Retinal pigment epithelial cell (primary cell): ENCODE data around the gene KIRREL1.

Experiments
- DNase-seq: peaks from one replicate; pipeline ENCODE4 v3.0.0-alpha.2; 2010; ENCODE audit warnings: low read depth
- H3K4me3 ChIP-seq: 2 replicates; pipeline ENCODE4 v1.5.1; 2011; ENCODE audit warnings: mild to moderate bottlenecking, low read length, control low read depth, moderate library complexity
- CTCF ChIP-seq: conservative IDR thresholded peaks from 2 replicates; pipeline ENCODE4 v1.5.1; 2011; ENCODE audit warnings: low read depth, low read length, control low read depth, inconsistent platforms

The KIRREL1 gene

GRCh38 chr1:158020886-158021620 is 27.6 kb downstream of the KIRREL1 start:
- H3K4me3 ChIP-seq, result no peak overlapping the region
- no peak for DNase-seq
- no peak for TF ChIP-seq CTCF

DNA sequence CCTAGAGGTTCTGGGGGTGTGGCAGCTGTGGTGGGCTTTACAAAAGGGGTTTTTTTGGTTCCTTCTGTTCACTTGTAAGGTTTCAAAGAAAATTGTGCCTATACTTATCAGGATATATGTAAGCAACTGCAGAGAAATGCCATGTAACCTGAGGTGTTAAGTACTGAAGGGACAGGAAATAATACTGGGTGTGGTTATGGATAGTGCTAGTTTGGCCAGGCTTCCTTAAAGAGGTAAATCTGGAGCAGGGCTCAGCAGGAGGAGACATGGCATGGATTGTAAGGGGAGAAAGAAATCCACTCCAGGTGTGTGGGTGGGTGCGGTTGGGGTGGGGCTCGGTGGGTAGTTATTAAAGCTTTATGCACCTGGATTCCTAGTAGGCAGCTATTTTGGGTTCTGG is 28.3 kb downstream of the KIRREL1 start:
- no peak overlapping the region for H3K4me3 ChIP-seq
- no peak for TF ChIP-seq CTCF
- DNase-seq, result no peak

DNA sequence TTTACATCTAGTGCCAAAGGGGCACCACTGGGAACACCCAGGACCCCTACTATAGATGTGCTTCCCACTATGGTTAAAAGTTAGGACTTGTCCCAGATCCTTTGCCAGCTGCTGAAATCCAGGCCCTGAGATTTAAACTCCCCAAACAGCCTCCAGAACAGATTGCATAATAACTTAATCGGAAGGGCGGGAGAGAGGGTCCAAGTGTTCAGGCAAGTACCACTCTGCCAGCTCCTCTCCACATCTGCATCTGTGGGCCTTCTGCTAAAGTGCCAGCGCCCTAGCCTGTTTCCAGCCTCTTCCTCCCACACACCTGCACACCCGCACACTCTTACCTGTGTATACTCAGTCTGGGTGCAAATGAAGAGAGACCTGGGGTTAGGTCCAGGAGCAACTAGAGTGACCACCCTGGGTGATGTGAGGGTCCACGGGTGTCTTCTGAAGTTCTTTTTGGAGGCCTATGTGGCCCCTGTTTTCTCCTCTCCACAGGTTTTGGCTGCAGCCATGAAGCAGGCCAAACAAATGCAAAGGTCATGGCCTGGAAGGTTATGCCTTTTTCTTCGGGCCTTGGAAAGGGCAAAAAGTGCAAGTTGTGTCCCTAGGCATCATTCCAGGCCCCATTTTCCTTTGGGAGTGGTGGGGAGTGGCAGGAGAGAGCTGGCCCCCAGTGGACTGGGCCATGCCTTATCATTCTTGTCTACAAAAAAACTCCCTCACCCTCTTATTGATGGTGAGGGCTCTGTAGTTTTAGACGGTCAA is 29.3 kb downstream of the KIRREL1 start:
- no peak for TF ChIP-seq CTCF
- no peak for DNase-seq
- H3K4me3 ChIP-seq, result no peak overlapping the region

DNA sequence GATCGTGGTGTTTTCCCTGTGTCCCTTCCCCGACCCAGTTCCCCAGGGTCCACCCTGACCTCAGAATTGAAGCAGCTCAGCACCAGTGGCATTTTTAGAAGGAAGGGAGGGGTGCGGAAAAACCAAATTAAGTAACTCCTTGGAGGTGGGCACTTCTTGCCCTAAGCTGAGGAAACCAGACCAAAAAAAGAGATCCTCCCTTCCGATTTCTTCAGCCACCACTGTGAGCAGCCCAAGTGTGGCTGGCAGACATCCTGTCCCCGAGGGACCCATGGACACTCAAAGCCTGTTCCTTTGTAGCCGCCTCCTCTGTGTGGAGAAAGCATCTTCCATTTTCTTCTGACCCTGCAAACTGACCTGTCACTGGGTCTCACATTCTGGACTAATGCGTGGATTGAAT is 31.3 kb downstream of the KIRREL1 start:
- DNase-seq, result no peak
- H3K4me3 ChIP-seq, result no peak overlapping the region
- TF ChIP-seq CTCF, result no peak

DNA sequence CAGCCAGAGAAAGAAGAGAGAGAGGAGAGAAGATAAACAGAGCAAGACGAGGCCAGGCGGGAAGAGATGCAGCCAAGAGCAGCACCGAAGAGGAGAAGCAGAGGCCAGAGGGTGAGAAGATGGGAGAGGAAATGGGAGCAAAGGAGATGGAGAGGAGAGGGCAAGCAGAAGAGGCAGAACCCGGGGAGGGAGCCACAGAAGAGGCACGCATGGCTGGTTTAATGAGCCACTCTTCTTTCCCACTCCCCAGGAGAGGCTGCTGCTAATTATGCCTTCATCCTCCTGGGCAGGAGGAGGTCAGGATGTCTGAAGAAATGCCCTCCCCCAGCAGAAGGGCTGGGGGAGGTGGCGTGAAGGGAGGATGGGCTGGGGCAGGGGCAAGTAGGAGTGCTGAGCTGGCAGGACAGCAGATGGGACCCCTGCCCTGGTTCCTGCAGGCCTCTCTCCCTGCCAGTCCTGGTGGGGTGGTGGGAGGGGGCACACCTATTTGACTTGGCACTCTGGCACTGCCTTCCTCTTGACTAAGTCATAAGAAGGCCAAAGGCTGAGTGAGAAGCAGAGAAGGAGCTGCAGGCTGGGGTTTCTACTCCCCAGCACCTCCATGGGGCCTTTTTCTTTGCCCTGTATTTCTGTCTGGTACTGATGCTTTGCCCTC is 32.3 kb downstream of the KIRREL1 start:
- TF ChIP-seq CTCF, result no peak
- H3K4me3 ChIP-seq, result no peak overlapping the region
- DNase-seq, result no peak

- DNase-seq, result no peak
- no peak overlapping the region for H3K4me3 ChIP-seq
- TF ChIP-seq CTCF, result no peak
Measured at GRCh38 chr1:158026651-158027050, 33.2 kb downstream of the KIRREL1 start.

- no peak overlapping the region for H3K4me3 ChIP-seq
- no peak for TF ChIP-seq CTCF
- DNase-seq, result no peak
Measured at GRCh38 chr1:158027508-158027907, 34.1 kb downstream of the KIRREL1 start.
